Muscle of leg (tissue), 11 donors: ENCODE results near the gene ACSM2B. TPM values are rescaled to one million over a fixed set of nuclear protein-coding genes. Genes with fewer than 3 reads are reported as not detected.
"Not testable (repeated sequence)": the region's sequence is repeated elsewhere in the genome, so short reads cannot be mapped to it uniquely, and the experiment has no call there.

Experiments used
- DNase-seq: peaks from one replicate; pipeline ENCODE4 v3.0.0; 2013
- H3K27ac ChIP-seq: one replicate; pipeline ENCODE4 v1.5.1; 2013; ENCODE audit warnings: mild to moderate bottlenecking, low read length, control low read depth
- H3K27me3 ChIP-seq: one replicate; pipeline ENCODE4 v1.6.1; 2013; ENCODE audit warnings: low read length; ENCODE audit not compliant: control insufficient read depth, insufficient read depth
- H3K36me3 ChIP-seq: one replicate; pipeline ENCODE4 v1.6.1; 2013; ENCODE audit warnings: low read length; ENCODE audit not compliant: control insufficient read depth, insufficient read depth
- H3K4me1 ChIP-seq: one replicate; pipeline ENCODE4 v1.6.1; 2013; ENCODE audit warnings: low read length; ENCODE audit not compliant: control insufficient read depth, insufficient read depth
- H3K4me3 ChIP-seq: one replicate; pipeline ENCODE4 v1.5.1; 2013; ENCODE audit warnings: low read length, control low read depth
- H3K9me3 ChIP-seq: replicated peaks from 2 replicates; pipeline ENCODE4 v1.6.1; 2013; ENCODE audit warnings: low read depth, low read length; ENCODE audit not compliant: control insufficient read depth
- WGBS: methylation state at CpG from one replicate; pipeline ENCODE4 v1.1.5; 2013; ENCODE audit warnings: missing lambda C conversion rate; ENCODE audit not compliant: insufficient coverage; 5-methylcytosine and 5-hydroxymethylcytosine counted together
- polyA plus RNA-seq, 8 donors: library from polyadenylated mRNA; unstranded; fragments of 120-200 nt; gene quantifications; one replicate each; pipeline versions ENCODE4 v1.2.1 to v1.2.3, GENCODE V29; 2013; ENCODE audit warnings: inconsistent platforms in 1 of 8, low replicate concordance in 1 of 8; ENCODE audit not compliant: insufficient read length in 8 of 8, insufficient read depth in 1 of 8
- total RNA-seq: library from RNA; stranded (reverse); fragments of 120-200 nt; gene quantifications from one replicate; pipeline ENCODE4 v1.2.4, GENCODE V29; 2013

ACSM2B gene
- total and polyA plus RNA-seq, 9 donors: 0.11 to 1.1 (median 0.55) TPM

DNA sequence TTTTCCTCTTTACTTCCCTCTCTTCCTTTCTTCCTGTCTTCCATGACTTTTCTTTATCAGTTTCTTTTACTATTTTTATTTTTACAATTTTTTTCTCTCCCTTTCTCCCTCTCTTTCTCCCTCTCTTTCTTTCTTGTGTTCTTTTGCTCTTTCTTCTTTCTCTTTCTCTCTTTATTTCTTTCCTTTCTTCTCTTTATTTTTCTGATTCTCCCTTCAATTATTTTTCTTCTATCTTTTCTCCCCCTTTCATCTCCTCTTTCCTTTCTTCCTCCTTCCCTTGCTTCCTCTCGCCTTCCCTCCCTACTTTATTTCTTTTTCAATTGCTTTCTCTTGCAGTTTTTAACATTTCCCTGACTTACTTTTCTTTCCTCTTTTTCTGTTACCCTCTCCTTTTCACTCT is 39.5 kb downstream of the ACSM2B start:
- H3K27ac ChIP-seq, H3K9me3 ChIP-seq, H3K36me3 ChIP-seq, H3K27me3 ChIP-seq, DNase-seq, H3K4me3 ChIP-seq, H3K4me1 ChIP-seq: not testable (repeated sequence)
- 88% methylated on average over 1 of the region's 1 CpG for WGBS

DNA sequence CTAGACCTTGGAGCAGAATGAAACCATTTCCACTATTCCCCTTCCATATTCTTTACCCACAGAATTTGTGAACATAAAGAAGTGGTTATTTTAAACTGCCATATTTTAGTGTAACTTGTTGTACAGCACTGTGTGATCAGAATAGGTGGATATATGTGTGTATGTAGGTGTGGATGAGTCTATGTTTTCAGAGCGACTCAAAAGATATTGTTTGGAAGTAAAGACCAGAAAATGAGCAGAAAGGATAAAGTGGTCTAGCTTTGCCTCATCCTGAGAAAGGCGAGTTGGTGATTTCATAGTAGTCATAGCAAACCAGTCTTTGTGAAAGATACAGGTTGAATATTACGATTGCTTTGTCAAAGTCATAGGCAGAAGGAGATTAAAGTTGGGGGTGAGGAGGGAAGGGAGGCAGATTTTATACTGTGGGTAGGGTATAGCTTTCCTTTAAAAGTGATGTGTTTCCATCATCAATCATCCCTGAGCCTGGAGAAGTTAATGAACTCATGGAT is 43.8 kb downstream of the ACSM2B start:
- H3K36me3 ChIP-seq, H3K4me3 ChIP-seq, DNase-seq, H3K4me1 ChIP-seq, H3K9me3 ChIP-seq, H3K27ac ChIP-seq, H3K27me3 ChIP-seq: not testable (repeated sequence)
- no CpG with 5 or more reads among the region's 3 CpGs for WGBS

DNA sequence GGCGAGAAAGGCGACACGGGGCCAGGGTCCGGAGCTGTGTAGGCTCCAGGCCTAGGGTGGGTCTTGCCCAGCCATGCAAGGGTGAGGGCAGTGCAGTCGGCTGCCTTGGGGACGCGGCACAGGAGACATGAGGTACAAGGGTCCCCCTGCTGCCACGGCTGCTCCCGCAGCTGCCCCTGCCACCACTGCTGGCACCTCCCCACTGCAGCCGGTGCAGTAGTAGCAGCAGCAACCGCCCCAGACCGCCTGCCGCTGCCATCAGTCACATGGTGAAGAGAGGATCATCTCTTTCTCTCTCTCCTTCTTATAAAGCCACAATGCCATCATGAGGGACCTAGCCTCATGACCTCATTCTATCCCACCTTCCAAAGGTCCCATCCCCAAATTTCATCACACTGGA is 44.4 kb downstream of the ACSM2B start:
- not testable (repeated sequence) for H3K4me3 ChIP-seq, H3K4me1 ChIP-seq, DNase-seq, H3K9me3 ChIP-seq, H3K27ac ChIP-seq, H3K27me3 ChIP-seq, H3K36me3 ChIP-seq
- no CpG with 5 or more reads among the region's 13 CpGs for whole genome bisulfite sequencing

DNA sequence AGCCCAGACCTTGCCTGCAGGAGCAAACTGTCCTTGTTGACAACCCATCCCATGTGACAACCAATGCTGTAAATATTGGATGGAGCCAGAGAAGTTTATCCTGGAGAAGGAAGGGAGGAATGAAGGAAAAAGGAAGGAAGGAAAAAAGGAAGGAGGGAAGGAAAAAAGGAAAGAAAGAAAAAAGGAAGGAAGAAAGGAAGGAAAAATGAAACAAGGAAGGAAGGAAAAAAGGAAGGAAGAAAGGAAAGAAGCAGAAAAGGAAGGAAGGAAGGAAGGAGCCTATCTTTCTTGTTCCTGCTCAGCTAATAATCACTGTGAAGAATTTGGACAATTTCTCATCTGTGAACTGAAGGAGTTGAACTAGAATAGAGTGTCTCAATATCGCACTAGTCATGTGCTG is 56.1 kb downstream of the ACSM2B start:
- no CpG with 5 or more reads among the region's 1 CpG for WGBS

DNA sequence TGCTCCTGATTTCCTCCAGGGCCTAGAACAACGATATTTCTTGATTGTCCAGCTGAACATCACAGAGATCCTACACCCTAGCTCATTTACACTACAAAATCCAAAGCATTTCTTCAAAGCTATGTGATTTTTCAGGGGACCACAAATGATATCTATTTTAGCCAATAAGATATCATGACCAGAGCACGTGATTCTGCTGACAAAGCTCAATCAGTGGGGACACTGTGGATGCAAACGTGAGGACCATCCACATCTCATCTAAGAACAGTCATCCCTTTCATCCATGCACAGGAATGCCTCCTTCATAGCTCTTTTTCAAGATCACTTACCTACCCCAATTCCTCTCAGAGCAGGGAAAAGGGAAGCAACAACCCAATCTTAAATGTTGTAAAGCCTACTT is 56.9 kb downstream of the ACSM2B start:
- H3K4me1 ChIP-seq: no peaks in the 10 kb centered on the region
- 61% methylated on average over 3 of the region's 3 CpGs for WGBS
- H3K27me3 ChIP-seq: no peaks in the 10 kb centered on the region
- H3K36me3 ChIP-seq: no peaks in the 10 kb centered on the region
- H3K9me3 ChIP-seq: no peaks in the 10 kb centered on the region
- no peak overlapping the region for H3K27ac ChIP-seq
- DNase-seq: no peak
- no peak overlapping the region for H3K4me3 ChIP-seq

More for the DNA sequence above, 56.1 kb downstream of the ACSM2B start:
- H3K36me3 ChIP-seq: no peaks in the 10 kb centered on the region
- no peaks in the 10 kb centered on the region for H3K9me3 ChIP-seq
- H3K27ac ChIP-seq: no peak overlapping the region
- no peak for DNase-seq
- no peaks in the 10 kb centered on the region for H3K27me3 ChIP-seq
- H3K4me1 ChIP-seq: no peaks in the 10 kb centered on the region
- H3K4me3 ChIP-seq: no peak overlapping the region

DNA sequence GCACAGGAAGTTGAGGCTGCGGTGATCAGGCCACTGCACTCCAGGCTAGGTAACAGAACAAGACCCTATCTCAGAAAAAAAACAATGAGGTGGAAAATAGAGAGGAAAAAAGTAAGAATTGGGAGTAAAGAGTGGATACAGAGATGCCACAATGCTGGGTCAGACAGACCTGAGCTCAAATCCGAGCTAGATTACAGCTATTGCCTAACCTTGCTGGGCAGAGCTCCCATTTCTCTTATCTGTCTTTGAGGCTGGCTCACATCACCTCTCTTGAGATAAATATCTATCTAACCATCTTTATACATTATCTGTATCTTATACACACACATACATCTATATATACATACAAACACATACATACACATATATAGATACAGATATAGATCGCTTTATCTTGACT is 59.0 kb downstream of the ACSM2B start:
- H3K9me3 ChIP-seq: no peaks in the 10 kb centered on the region
- DNase-seq: no peak
- no peak overlapping the region for H3K4me3 ChIP-seq
- H3K4me1 ChIP-seq: no peaks in the 10 kb centered on the region
- WGBS: 100% methylated on average over 1 of the region's 3 CpGs
- no peaks in the 10 kb centered on the region for H3K27me3 ChIP-seq
- no peaks in the 10 kb centered on the region for H3K36me3 ChIP-seq
- H3K27ac ChIP-seq: no peak overlapping the region

DNA sequence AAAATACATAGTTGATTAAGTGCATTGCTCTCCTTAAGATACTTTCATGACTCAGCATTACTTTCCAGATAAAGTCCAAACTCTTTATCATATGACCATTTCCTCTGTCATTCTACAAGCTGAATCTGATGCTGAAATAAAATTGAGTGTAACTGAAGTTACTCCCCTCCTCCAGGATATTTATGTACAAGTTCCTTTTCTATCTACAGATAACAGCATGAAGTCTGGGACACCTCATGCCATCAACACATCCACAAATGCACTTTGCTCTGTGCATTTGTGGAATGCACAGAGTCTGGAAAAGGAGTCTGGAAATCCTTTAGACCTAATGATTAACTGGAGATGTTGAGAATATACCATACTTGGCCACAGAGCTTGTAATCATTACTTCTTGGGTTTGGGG is 60.5 kb downstream of the ACSM2B start:
- no peaks in the 10 kb centered on the region for H3K4me1 ChIP-seq
- DNase-seq: no peak
- no peak overlapping the region for H3K4me3 ChIP-seq
- no peaks in the 10 kb centered on the region for H3K27me3 ChIP-seq
- no peak overlapping the region for H3K27ac ChIP-seq
- H3K9me3 ChIP-seq: no peaks in the 10 kb centered on the region
- no peaks in the 10 kb centered on the region for H3K36me3 ChIP-seq

DNA sequence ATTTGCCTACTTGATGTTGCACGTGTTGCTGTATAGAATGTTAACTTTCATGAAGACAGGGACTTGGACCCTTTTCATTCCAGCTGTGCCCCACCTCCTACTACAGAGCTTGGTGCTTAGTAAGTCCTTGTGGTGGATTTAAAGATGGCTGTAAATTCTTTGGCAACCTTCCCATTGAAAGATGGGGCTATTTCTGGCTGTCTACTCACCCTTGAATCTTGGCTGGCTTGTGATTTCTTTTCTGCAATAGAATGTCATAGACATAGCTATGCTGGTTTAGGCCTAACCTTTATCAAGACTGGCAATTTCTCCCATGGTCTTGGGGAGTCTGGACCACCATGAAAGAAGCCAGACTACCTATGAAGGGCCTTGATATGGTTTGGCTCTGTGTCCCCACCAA is 65.8 kb downstream of the ACSM2B start:
- Histone ChIP-seq H3K36me3 (no peaks in the 10 kb centered on the region), H3K4me1 (no peaks in the 10 kb centered on the region), H3K9me3 (peaks cover 8% of the 10 kb centered on the region), H3K4me3 (no peak overlapping the region), H3K27me3 (no peaks in the 10 kb centered on the region), H3K27ac (no peak overlapping the region)
- DNase-seq: no peak
- no CpG with 5 or more reads among the region's 1 CpG for WGBS

DNA sequence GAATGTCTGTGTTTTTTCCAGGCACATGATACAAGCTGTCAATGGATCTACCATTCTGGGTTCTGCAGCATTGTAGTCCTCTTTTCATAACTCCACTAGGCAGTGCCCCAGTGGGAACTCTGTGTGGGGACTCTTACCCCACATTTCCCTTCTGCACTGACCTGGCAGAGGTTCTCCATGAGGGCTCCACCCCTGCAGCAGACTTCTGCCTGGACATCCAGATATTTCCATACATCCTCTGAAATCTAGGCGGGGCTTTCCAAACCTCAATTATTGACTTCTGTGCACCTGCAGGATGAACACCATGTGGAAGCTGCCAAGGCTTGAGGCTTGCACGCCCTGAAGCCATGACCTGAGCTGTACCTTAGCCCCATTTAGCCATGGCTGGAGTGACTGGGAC is 68.9 kb downstream of the ACSM2B start:
- Histone ChIP-seq H3K9me3 (peaks cover 11% of the 10 kb centered on the region), H3K4me3 (no peak overlapping the region), H3K4me1 (no peaks in the 10 kb centered on the region), H3K36me3 (no peaks in the 10 kb centered on the region), H3K27ac (no peak overlapping the region), H3K27me3 (no peaks in the 10 kb centered on the region)
- 63% methylated on average over 2 of the region's 2 CpGs for WGBS
- no peak for DNase-seq

DNA sequence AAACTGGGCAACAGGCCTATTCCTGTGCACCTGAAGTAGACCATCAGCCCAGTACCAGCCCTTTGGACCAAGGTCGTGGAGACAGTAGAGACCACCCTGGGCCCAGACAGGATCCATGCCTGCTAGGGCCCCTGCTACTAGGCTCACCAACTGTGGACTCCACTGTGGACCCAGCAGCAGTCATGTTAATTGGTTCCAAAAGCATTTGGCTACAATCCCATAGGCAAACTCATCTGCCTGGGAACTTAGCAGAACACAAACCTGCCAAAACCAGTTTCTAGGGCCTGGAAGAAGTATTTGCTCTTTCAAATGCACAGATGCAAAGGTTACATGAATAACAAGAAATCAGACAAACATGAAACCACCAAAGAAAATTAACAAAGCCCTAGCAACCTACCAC is 71.7 kb downstream of the ACSM2B start:
- H3K27me3 ChIP-seq: no peaks in the 10 kb centered on the region
- no peak overlapping the region for H3K27ac ChIP-seq
- no peak for DNase-seq
- H3K36me3 ChIP-seq: no peaks in the 10 kb centered on the region
- H3K9me3 ChIP-seq: peaks cover 11% of the 10 kb centered on the region
- no peak overlapping the region for H3K4me3 ChIP-seq
- 55% methylated on average over 1 of the region's 1 CpG for WGBS
- H3K4me1 ChIP-seq: no peaks in the 10 kb centered on the region

DNA sequence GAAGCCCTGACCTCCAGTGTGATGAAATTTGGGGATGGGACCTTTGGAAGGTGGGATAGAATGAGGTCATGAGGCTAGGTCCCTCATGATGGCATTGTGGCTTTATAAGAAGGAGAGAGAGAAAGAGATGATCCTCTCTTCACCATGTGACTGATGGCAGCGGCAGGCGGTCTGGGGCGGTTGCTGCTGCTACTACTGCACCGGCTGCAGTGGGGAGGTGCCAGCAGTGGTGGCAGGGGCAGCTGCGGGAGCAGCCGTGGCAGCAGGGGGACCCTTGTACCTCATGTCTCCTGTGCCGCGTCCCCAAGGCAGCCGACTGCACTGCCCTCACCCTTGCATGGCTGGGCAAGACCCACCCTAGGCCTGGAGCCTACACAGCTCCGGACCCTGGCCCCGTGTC is 84.7 kb downstream of the ACSM2B start:
- H3K4me3 ChIP-seq, DNase-seq, H3K36me3 ChIP-seq, H3K27me3 ChIP-seq, H3K9me3 ChIP-seq, H3K4me1 ChIP-seq, H3K27ac ChIP-seq: not testable (repeated sequence)
- WGBS: no CpG with 5 or more reads among the region's 11 CpGs
